ENCODE results near the gene MADCAM1.

- TF ChIP-seq, protein P1, sequence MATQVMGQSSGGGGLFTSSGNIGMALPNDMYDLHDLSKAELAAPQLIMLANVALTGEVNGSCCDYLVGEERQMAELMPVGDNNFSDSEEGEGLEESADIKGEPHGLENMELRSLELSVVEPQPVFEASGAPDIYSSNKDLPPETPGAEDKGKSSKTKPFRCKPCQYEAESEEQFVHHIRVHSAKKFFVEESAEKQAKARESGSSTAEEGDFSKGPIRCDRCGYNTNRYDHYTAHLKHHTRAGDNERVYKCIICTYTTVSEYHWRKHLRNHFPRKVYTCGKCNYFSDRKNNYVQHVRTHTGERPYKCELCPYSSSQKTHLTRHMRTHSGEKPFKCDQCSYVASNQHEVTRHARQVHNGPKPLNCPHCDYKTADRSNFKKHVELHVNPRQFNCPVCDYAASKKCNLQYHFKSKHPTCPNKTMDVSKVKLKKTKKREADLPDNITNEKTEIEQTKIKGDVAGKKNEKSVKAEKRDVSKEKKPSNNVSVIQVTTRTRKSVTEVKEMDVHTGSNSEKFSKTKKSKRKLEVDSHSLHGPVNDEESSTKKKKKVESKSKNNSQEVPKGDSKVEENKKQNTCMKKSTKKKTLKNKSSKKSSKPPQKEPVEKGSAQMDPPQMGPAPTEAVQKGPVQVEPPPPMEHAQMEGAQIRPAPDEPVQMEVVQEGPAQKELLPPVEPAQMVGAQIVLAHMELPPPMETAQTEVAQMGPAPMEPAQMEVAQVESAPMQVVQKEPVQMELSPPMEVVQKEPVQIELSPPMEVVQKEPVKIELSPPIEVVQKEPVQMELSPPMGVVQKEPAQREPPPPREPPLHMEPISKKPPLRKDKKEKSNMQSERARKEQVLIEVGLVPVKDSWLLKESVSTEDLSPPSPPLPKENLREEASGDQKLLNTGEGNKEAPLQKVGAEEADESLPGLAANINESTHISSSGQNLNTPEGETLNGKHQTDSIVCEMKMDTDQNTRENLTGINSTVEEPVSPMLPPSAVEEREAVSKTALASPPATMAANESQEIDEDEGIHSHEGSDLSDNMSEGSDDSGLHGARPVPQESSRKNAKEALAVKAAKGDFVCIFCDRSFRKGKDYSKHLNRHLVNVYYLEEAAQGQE (IDR thresholded peaks at IDR 0.05; ENCODE audit: insufficient read depth in 1 of 2, low read depth in 2 of 2, low read length in 2 of 2): no peak
- TF ChIP-seq POLR2AphosphoS5 (IDR thresholded peaks at IDR 0.05; ENCODE audit: low read depth, low read length): no peak
- TF ChIP-seq TAF1 (IDR thresholded peaks at IDR 0.05; ENCODE audit: borderline replicate concordance, insufficient read depth, low read length): no peak
- TF ChIP-seq SIN3A (IDR thresholded peaks at IDR 0.05; ENCODE audit: borderline replicate concordance, insufficient read depth, low read length): no peak
These were observed 11.8 kb upstream of the MADCAM1 start for GRCh38 chr19:484494-484893.

Data from PFSK-1 (cell line).